Esophagus muscularis mucosa (tissue), 4 donors: ENCODE results near the gene SLC12A7. TPM values are rescaled to one million over a fixed set of nuclear protein-coding genes. Genes with fewer than 3 reads are reported as not detected.

Source experiments
- DNase-seq: peaks from one replicate; pipeline ENCODE4 v3.0.0-alpha.2; 2017; ENCODE audit errors: extremely low spot score
- H3K27ac ChIP-seq, 4 donors: fragments of 200-600 bp; sonication (generic); replicated peaks in 1 of 4; 1 replicate in 3 of 4; 2 replicates in 1 of 4; pipeline ENCODE4 v1.5.1; 2016 to 2019; ENCODE audit warnings: mild to moderate bottlenecking in 1 of 4
- H3K27me3 ChIP-seq, 4 donors: fragments of 200-600 bp; sonication (generic); one replicate each; pipeline versions ENCODE4 v1.5.1 to v1.6.0; 2016 to 2019
- H3K36me3 ChIP-seq, 4 donors: fragments of 200-600 bp; sonication (generic); one replicate each; pipeline ENCODE4 v1.5.1; 2016 to 2019
- H3K4me1 ChIP-seq, 4 donors: fragments of 200-600 bp; sonication (generic); one replicate each; pipeline ENCODE4 v1.5.1; 2016 to 2019
- H3K4me3 ChIP-seq, 4 donors: fragments of 200-600 bp; sonication (generic); 1 replicate in 2 of 4; 2 replicates in 2 of 4; pipeline ENCODE4 v1.5.1; 2016 to 2019; ENCODE audit warnings: mild to moderate bottlenecking in 4 of 4, moderate library complexity in 1 of 4
- H3K9me3 ChIP-seq, 4 donors: fragments of 200-600 bp; sonication (generic); 1 replicate in 3 of 4; 2 replicates in 1 of 4; pipeline ENCODE4 v1.5.1; 2016 to 2019
- EP300 ChIP-seq: sonication (generic); formaldehyde crosslinking; IDR thresholded peaks from one replicate; pipeline ENCODE4 v1.6.1; 2017; ENCODE audit warnings: antibody characterized with exemption
- POLR2A ChIP-seq: fragments of 450-650 bp; IDR thresholded peaks from one replicate; pipeline ENCODE4 v1.6.1; 2017; ENCODE audit warnings: antibody characterized with exemption, moderate library complexity, mild to moderate bottlenecking, low read depth
- POLR2AphosphoS5 ChIP-seq, 2 donors: sonication (generic); formaldehyde crosslinking; IDR thresholded peaks; one replicate each; pipeline ENCODE4 v1.6.1; 2017; ENCODE audit warnings: antibody characterized with exemption in 2 of 2
- WGBS: methylation state at CpG from one replicate; pipeline ENCODE4 v1.1.5; 2018; 5-methylcytosine and 5-hydroxymethylcytosine counted together
- intact Hi-C: fragments of 100-400 bp; cut with DNase I; formaldehyde crosslinking; loops from one replicate; pipeline ENCODE4 v1.15.1; 2023
- total RNA-seq, 4 donors: library from RNA; depleted of rRNA; stranded (reverse); fragments of >200 nt; gene quantifications; one replicate each; pipeline versions ENCODE4 v1.1.0 to v1.2.1, GENCODE V29; 2016
- TF ChIP-seq, protein P1 (sequence below), 3 experiments: fragments of 200-600 bp in 2 of 3; fragments of 450-650 bp in 1 of 3; sonication (generic) in 2 of 3; IDR thresholded peaks; one replicate each; pipeline ENCODE4 v1.5.1; 2017 to 2019; ENCODE audit warnings: antibody characterized with exemption in 3 of 3, mild to moderate bottlenecking in 2 of 3, moderate library complexity in 1 of 3

SLC12A7 gene
- total RNA-seq, 4 donors from 2014 or later: 21.6 to 35.8 (median 25.4) TPM

DNA sequence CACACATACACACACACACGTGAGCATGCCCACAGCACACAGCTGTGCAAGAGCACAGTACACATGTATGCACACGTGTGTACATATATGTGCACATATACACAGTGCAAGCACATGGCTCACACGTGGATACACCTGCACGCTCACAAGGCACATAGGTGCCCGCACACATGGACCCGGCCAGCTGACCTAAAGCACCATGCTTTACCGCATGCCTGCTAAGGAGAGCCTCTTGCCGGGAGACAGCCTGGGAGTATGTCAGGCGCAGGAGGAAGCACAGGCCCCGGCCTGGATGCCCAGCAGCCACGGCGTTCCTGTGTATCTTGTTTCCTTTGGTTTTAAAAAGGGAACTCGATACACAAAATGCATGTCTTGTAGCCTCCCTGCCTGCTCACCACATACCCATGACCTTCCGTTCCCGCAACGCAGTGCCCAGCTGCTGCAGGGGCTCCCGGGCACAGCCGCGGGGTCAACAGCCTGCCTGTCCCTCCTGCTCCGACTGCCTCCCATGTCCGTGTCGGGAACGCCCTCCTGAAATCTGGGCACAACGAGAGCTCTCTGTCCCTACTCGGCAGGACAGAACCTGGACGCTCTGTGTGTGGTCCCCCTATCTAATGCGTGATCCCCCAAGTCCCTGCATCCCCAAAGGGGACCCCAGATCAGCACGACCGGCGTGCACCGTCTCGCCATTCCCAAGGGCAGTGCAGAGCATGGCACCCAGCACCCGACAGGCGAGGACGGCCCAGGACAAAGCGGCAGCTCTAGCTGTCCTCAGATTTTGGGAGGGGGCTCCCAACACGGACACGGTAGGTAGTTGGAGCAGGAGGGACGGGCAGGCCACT lies 3.6 kb downstream of the SLC12A7 start:
- intact Hi-C loops: no loop called here
- peak overlapping the region in 3 of 4 donors; percentile 14 to 93 (median 21) for H3K4me3 ChIP-seq
- 88% methylated on average over 30 of the region's 39 CpGs for WGBS
- DNase-seq: no peak
- peak overlapping the region; percentile 50 to 84 (median 62) for H3K27ac ChIP-seq
- no peaks in the 10 kb centered on the region for H3K9me3 ChIP-seq
- H3K4me1 ChIP-seq: peaks cover 68 to 91% (median 78%) of the 10 kb centered on the region in 4 donors
- H3K36me3 ChIP-seq: peaks cover 0 to 7% (median 0%) of the 10 kb centered on the region in 4 donors
- TF ChIP-seq POLR2AphosphoS5 (IDR thresholded peaks at IDR 0.05) (no peak), EP300 (no peak), POLR2A (no peak)
- TF ChIP-seq, protein P1, sequence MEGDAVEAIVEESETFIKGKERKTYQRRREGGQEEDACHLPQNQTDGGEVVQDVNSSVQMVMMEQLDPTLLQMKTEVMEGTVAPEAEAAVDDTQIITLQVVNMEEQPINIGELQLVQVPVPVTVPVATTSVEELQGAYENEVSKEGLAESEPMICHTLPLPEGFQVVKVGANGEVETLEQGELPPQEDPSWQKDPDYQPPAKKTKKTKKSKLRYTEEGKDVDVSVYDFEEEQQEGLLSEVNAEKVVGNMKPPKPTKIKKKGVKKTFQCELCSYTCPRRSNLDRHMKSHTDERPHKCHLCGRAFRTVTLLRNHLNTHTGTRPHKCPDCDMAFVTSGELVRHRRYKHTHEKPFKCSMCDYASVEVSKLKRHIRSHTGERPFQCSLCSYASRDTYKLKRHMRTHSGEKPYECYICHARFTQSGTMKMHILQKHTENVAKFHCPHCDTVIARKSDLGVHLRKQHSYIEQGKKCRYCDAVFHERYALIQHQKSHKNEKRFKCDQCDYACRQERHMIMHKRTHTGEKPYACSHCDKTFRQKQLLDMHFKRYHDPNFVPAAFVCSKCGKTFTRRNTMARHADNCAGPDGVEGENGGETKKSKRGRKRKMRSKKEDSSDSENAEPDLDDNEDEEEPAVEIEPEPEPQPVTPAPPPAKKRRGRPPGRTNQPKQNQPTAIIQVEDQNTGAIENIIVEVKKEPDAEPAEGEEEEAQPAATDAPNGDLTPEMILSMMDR (IDR thresholded peaks at IDR 0.05): no peak
- no peaks in the 10 kb centered on the region for H3K27me3 ChIP-seq

- no peak overlapping the region for H3K4me3 ChIP-seq
- intact Hi-C loops: no loop called here
- peaks cover 76 to 95% (median 83%) of the 10 kb centered on the region in 4 donors for H3K4me1 ChIP-seq
- no peak for TF ChIP-seq EP300
- TF ChIP-seq POLR2A: no peak
- TF ChIP-seq POLR2AphosphoS5 (IDR thresholded peaks at IDR 0.05): no peak
- TF ChIP-seq, protein P1 (IDR thresholded peaks at IDR 0.05): no peak
- WGBS: 75% methylated on average over 18 of the region's 26 CpGs
- no peaks in the 10 kb centered on the region for H3K9me3 ChIP-seq
- H3K27me3 ChIP-seq: no peaks in the 10 kb centered on the region
- H3K27ac ChIP-seq: peak overlapping the region in 2 of 4 donors; percentile 68 to 84
- DNase-seq: no peak
- peaks cover 0 to 7% (median 0%) of the 10 kb centered on the region in 4 donors for H3K36me3 ChIP-seq
Measured at GRCh38 chr5:1107167-1108022, 4.5 kb downstream of the SLC12A7 start.

- no peaks in the 10 kb centered on the region for H3K9me3 ChIP-seq
- no peaks in the 10 kb centered on the region for H3K27me3 ChIP-seq
- WGBS: 82% methylated on average over 23 of the region's 23 CpGs
- H3K27ac ChIP-seq: peak overlapping the region in 3 of 4 donors; percentile 46 to 70 (median 68)
- peaks cover 84 to 95% (median 91%) of the 10 kb centered on the region in 4 donors for H3K4me1 ChIP-seq
- no peak for DNase-seq
- H3K4me3 ChIP-seq: no peak overlapping the region
- TF ChIP-seq POLR2A (no peak), EP300 (no peak), POLR2AphosphoS5 (IDR thresholded peaks at IDR 0.05) (no peak)
- TF ChIP-seq, protein P1 (IDR thresholded peaks at IDR 0.05): no peak
- H3K36me3 ChIP-seq: peaks cover 0 to 7% (median 0%) of the 10 kb centered on the region in 4 donors
- intact Hi-C loops: no loop called here
Measured at GRCh38 chr5:1106385-1107166, 5.3 kb downstream of the SLC12A7 start.
